Stimulated activated CD8-positive, alpha-beta memory T cell treated with anti-CD3 and anti-CD28 coated beads, Interleukin-4, amount 100 ng/mL, for 1 hour (primary cell): ENCODE data around the gene BPGM.
"Not testable (repeated sequence)": the region's sequence is repeated elsewhere in the genome, so short reads cannot be mapped to it uniquely, and the experiment has no call there.

Experiments
- DNase-seq, 2 donors: peaks; one replicate each; pipeline ENCODE4 v3.0.0-alpha.2; 2020; ENCODE audit warnings: low read depth in 2 of 2, low spot score in 1 of 2

The BPGM gene

GRCh38 chr7:134662166-134662870 is 15.7 kb downstream of the BPGM start:
- no peak for DNase-seq

GRCh38 chr7:134662871-134663205 is 16.2 kb downstream of the BPGM start:
- DNase-seq = no peak

GRCh38 chr7:134665045-134665444 is 18.4 kb downstream of the BPGM start:
- DNase-seq = not testable (repeated sequence)

GRCh38 chr7:134667899-134668298 is 21.2 kb downstream of the BPGM start:
- DNase-seq = no peak

- no peak for DNase-seq
Measured at GRCh38 chr7:134669388-134669787, 22.7 kb downstream of the BPGM start.

- peak; percentile 44 to 49 for DNase-seq
Measured at GRCh38 chr7:134669845-134670373, 23.3 kb downstream of the BPGM start.

GRCh38 chr7:134671609-134672008 is 25.0 kb downstream of the BPGM start:
- DNase-seq = no peak

- no peak for DNase-seq
Measured at GRCh38 chr7:134674424-134674823, 27.8 kb downstream of the BPGM start.

GRCh38 chr7:134676743-134677142 is 30.1 kb downstream of the BPGM start:
- DNase-seq = no peak

GRCh38 chr7:134678115-134678514 is 31.5 kb downstream of the BPGM start:
- no peak for DNase-seq

- DNase-seq = no peak
Measured at GRCh38 chr7:134679006-134679405, 32.4 kb downstream of the BPGM start.

- no peak for DNase-seq
Measured at GRCh38 chr7:134684165-134684564, 37.5 kb downstream of the BPGM start.

GRCh38 chr7:134685250-134685649 is 38.6 kb downstream of the BPGM start:
- no peak for DNase-seq

- DNase-seq = no peak
Measured at GRCh38 chr7:134686786-134687185, 40.1 kb downstream of the BPGM start.

GRCh38 chr7:134689550-134689949 is 42.9 kb downstream of the BPGM start:
- DNase-seq = not testable (repeated sequence)

GRCh38 chr7:134690016-134690415 is 43.4 kb downstream of the BPGM start:
- DNase-seq = no peak

GRCh38 chr7:134690614-134691504 is 44.2 kb downstream of the BPGM start:
- no peak for DNase-seq

- DNase-seq = no peak
Measured at GRCh38 chr7:134691546-134692343, 45.1 kb downstream of the BPGM start.

GRCh38 chr7:134692344-134692705 is 45.7 kb downstream of the BPGM start:
- DNase-seq = no peak

- DNase-seq = no peak
Measured at GRCh38 chr7:134693256-134693655, 46.6 kb downstream of the BPGM start.

- no peak for DNase-seq
Measured at GRCh38 chr7:134694299-134694698, 47.6 kb downstream of the BPGM start.
